Left lung (tissue), 10 donors: ENCODE results near the gene SPG7. TPM values are rescaled to one million over a fixed set of nuclear protein-coding genes. Genes with fewer than 3 reads are reported as not detected.

Experiments
- ATAC-seq: fragments of 200-7000 bp; cut with Tn5 transposase; one replicate; pipeline ENCODE4 v1.9.1; 2020; ENCODE audit warnings: moderate library complexity
- DNase-seq, 4 donors: peaks; one replicate each; pipeline ENCODE4 v3.0.0-alpha.2; 2013 to 2020
- H3K27ac ChIP-seq, 2 donors: fragments of 200-600 bp; sonication (generic) in 1 of 2; one replicate each; pipeline versions ENCODE4 v1.5.0 to v1.8.0; 2020 to 2021
- H3K27me3 ChIP-seq, 2 donors: fragments of 200-600 bp; sonication (generic) in 1 of 2; one replicate each; pipeline versions ENCODE4 v1.5.0 to v1.8.0; 2020 to 2021
- H3K36me3 ChIP-seq, 2 donors: fragments of 200-600 bp; sonication (generic) in 1 of 2; one replicate each; pipeline versions ENCODE4 v1.5.0 to v1.8.0; 2020 to 2021
- H3K4me1 ChIP-seq, 2 donors: fragments of 200-600 bp; one replicate each; pipeline ENCODE4 v1.8.0; 2021
- H3K4me3 ChIP-seq, 2 donors: fragments of 200-600 bp; sonication (generic) in 1 of 2; one replicate each; pipeline versions ENCODE4 v1.5.0 to v1.8.0; 2020 to 2021; ENCODE audit warnings: mild to moderate bottlenecking in 1 of 2
- H3K9me3 ChIP-seq, 2 donors: fragments of 200-600 bp; sonication (generic) in 1 of 2; one replicate each; pipeline versions ENCODE4 v1.5.0 to v1.8.0; 2020 to 2021
- CTCF ChIP-seq, 2 donors: fragments of 200-600 bp; sonication (generic) in 1 of 2; IDR thresholded peaks; one replicate each; pipeline versions ENCODE4 v1.5.0 to v1.8.0; 2021; ENCODE audit warnings: antibody characterized with exemption in 2 of 2
- intact Hi-C, 2 donors: fragments of 100-400 bp; cut with DNase I; formaldehyde crosslinking; loops; one replicate each; pipeline versions ENCODE4 v1.11.2 to v1.14.2; 2022
- polyA plus RNA-seq, 6 donors: library from polyadenylated mRNA; unstranded; fragments of 120-200 nt; gene quantifications; one replicate each; pipeline ENCODE4 v1.2.1, GENCODE V29; 2013; ENCODE audit not compliant: insufficient read length in 6 of 6
- total RNA-seq, 2 donors: library from RNA; stranded (reverse); fragmentation: NEBNext Ultra II Directional; extraction: Animal tissue kit (Norgen Biotek cat#: 25700); gene quantifications; one replicate each; pipeline ENCODE4 v1.2.1, GENCODE V29; 2021
- donor health status: DM: no; HTN: yes; CAD: no.
- donor health status: DM: no; HTN: no; CAD: no.

SPG7 gene
- total and polyA plus RNA-seq, 8 donors = 79.3 to 148 (median 121) TPM

GRCh38 chr16:89581045-89581695 lies 73.0 kb downstream of the SPG7 start:
- no peak overlapping the region for H3K4me3 ChIP-seq
- no peak overlapping the region for H3K27ac ChIP-seq
- TF ChIP-seq CTCF (IDR thresholded peaks at IDR 0.05) = no peak
- no peaks in the 10 kb centered on the region for H3K9me3 ChIP-seq
- peak; percentile 18 for ATAC-seq
- H3K36me3 ChIP-seq = no peaks in the 10 kb centered on the region
- peak in 1 of 4 donors; percentile 50 for DNase-seq
- peaks cover 10 to 16% of the 10 kb centered on the region in 2 donors for H3K27me3 ChIP-seq
- intact Hi-C loops = no loop called here
- H3K4me1 ChIP-seq = peaks cover 3 to 14% of the 10 kb centered on the region in 2 donors

GRCh38 chr16:89581861-89582563 lies 73.8 kb downstream of the SPG7 start:
- intact Hi-C loops = no loop called here
- Histone ChIP-seq H3K9me3 (no peaks in the 10 kb centered on the region), H3K36me3 (no peaks in the 10 kb centered on the region), H3K27ac (peak overlapping the region in 1 of 2 donors; percentile 49), H3K4me1 (peaks cover 3 to 14% of the 10 kb centered on the region in 2 donors), H3K27me3 (peaks cover 1 to 7% of the 10 kb centered on the region in 2 donors), H3K4me3 (no peak overlapping the region)
- ATAC-seq (peak; percentile 79), DNase-seq (peak in 1 of 4 donors; percentile 20)
- no peak for TF ChIP-seq CTCF (IDR thresholded peaks at IDR 0.05)

GRCh38 chr16:89582614-89583196 lies 74.5 kb downstream of the SPG7 start:
- Histone ChIP-seq H3K36me3 (no peaks in the 10 kb centered on the region), H3K9me3 (no peaks in the 10 kb centered on the region), H3K27me3 (peaks cover 0 to under 1% of the 10 kb centered on the region in 2 donors), H3K27ac (peak overlapping the region in 1 of 2 donors; percentile 49), H3K4me1 (peaks cover 3 to 14% of the 10 kb centered on the region in 2 donors), H3K4me3 (no peak overlapping the region)
- intact Hi-C loops = no loop called here
- ATAC-seq = no peak
- no peak for TF ChIP-seq CTCF (IDR thresholded peaks at IDR 0.05)
- no peak for DNase-seq

GRCh38 chr16:89583197-89583894 lies 75.1 kb downstream of the SPG7 start:
- ATAC-seq = no peak
- intact Hi-C loops = no loop called here

More at GRCh38 chr16:89583197-89583894, 75.1 kb downstream of the SPG7 start:
- no peak overlapping the region for H3K27ac ChIP-seq
- TF ChIP-seq CTCF (IDR thresholded peaks at IDR 0.05) = no peak
- H3K36me3 ChIP-seq = no peaks in the 10 kb centered on the region
- H3K27me3 ChIP-seq = no peaks in the 10 kb centered on the region
- H3K9me3 ChIP-seq = no peaks in the 10 kb centered on the region
- H3K4me1 ChIP-seq = peaks cover 3 to 14% of the 10 kb centered on the region in 2 donors
- peak in 1 of 4 donors; percentile 74 for DNase-seq
- H3K4me3 ChIP-seq = no peak overlapping the region
